Liver (tissue), 9 donors: ENCODE data around the gene SLC25A38. TPM values are rescaled to one million over a fixed set of nuclear protein-coding genes. Genes with fewer than 3 reads are reported as not detected.

Experiments
- DNase-seq: peaks from one replicate; pipeline ENCODE4 v3.0.0-alpha.2; 2017; ENCODE audit warnings: low spot score
- H3K27ac ChIP-seq, 2 donors: one replicate each; pipeline ENCODE4 v1.7.0; 2013; ENCODE audit warnings: inconsistent platforms in 2 of 2, low read length in 2 of 2, control low read depth in 1 of 2, low read depth in 1 of 2, mild to moderate bottlenecking in 1 of 2
- H3K27me3 ChIP-seq, 4 donors: one replicate each; pipeline versions ENCODE4 v1.6.1 to v1.7.0; 2013; ENCODE audit warnings: low read length in 3 of 4, inconsistent platforms in 1 of 4, mild to moderate bottlenecking in 1 of 4, moderate library complexity in 1 of 4; ENCODE audit not compliant: control insufficient read depth in 4 of 4, insufficient read depth in 4 of 4
- H3K36me3 ChIP-seq, 4 donors: one replicate each; pipeline versions ENCODE4 v1.6.1 to v1.7.0; 2013; ENCODE audit warnings: low read length in 3 of 4, mild to moderate bottlenecking in 3 of 4, low read depth in 1 of 4, moderate library complexity in 1 of 4; ENCODE audit not compliant: control insufficient read depth in 4 of 4, insufficient read depth in 3 of 4
- H3K4me1 ChIP-seq, 4 donors: one replicate each; pipeline versions ENCODE4 v1.6.1 to v1.7.0; 2013; ENCODE audit warnings: low read length in 3 of 4, mild to moderate bottlenecking in 3 of 4, moderate library complexity in 1 of 4; ENCODE audit not compliant: control insufficient read depth in 4 of 4, insufficient read depth in 4 of 4
- H3K4me3 ChIP-seq, 3 donors: one replicate each; pipeline versions ENCODE4 v1.6.1 to v1.7.0; 2013; ENCODE audit warnings: low read length in 3 of 3, control low read depth in 1 of 3, low read depth in 1 of 3, mild to moderate bottlenecking in 1 of 3
- H3K9ac ChIP-seq, 2 donors: one replicate each; pipeline ENCODE4 v1.7.0; 2013; ENCODE audit warnings: low read length in 2 of 2, mild to moderate bottlenecking in 2 of 2, moderate library complexity in 2 of 2, control low read depth in 1 of 2, low read depth in 1 of 2
- H3K9me3 ChIP-seq, 4 donors: one replicate each; pipeline versions ENCODE4 v1.6.1 to v1.7.0; 2013; ENCODE audit warnings: low read length in 3 of 4; ENCODE audit not compliant: control insufficient read depth in 4 of 4
- EGR1 ChIP-seq, 2 donors: IDR thresholded peaks; 2 replicates each; pipeline ENCODE4 v1.6.1; 2016 to 2018; ENCODE audit warnings: antibody characterized with exemption in 2 of 2, low read depth in 2 of 2
- FOXA1 ChIP-seq: IDR thresholded peaks from 2 replicates; pipeline ENCODE4 v1.6.1; 2016; ENCODE audit warnings: antibody characterized with exemption
- FOXA2 ChIP-seq: IDR thresholded peaks from 2 replicates; pipeline ENCODE4 v1.6.1; 2016; ENCODE audit warnings: antibody characterized with exemption
- GABPA ChIP-seq, 2 donors: IDR thresholded peaks in 1 of 2; conservative IDR thresholded peaks in 1 of 2; 2 replicates each; pipeline ENCODE4 v1.6.1; 2016; ENCODE audit warnings: antibody characterized with exemption in 2 of 2, mild to moderate bottlenecking in 1 of 2, moderate library complexity in 1 of 2
- HNF4A ChIP-seq, 2 donors: conservative IDR thresholded peaks; 2 replicates each; pipeline ENCODE4 v1.6.1; 2016; ENCODE audit warnings: antibody characterized with exemption in 2 of 2, mild to moderate bottlenecking in 2 of 2
- HNF4G ChIP-seq: IDR thresholded peaks from 2 replicates; pipeline ENCODE4 v1.6.1; 2016; ENCODE audit warnings: antibody characterized with exemption
- JUND ChIP-seq, 2 donors: IDR thresholded peaks; 2 replicates each; pipeline ENCODE4 v1.6.1; 2016; ENCODE audit warnings: antibody characterized with exemption in 2 of 2
- NR2F2 ChIP-seq: IDR thresholded peaks from 2 replicates; pipeline ENCODE4 v1.6.1; 2016; ENCODE audit warnings: antibody characterized with exemption
- RAD21 ChIP-seq, 2 donors: IDR thresholded peaks; 2 replicates each; pipeline ENCODE4 v1.6.1; 2016; ENCODE audit warnings: antibody characterized with exemption in 2 of 2, mild to moderate bottlenecking in 2 of 2
- RXRA ChIP-seq, 2 donors: IDR thresholded peaks; 2 replicates each; pipeline ENCODE4 v1.6.1; 2017 to 2018; ENCODE audit warnings: antibody characterized with exemption in 2 of 2, mild to moderate bottlenecking in 1 of 2
- SP1 ChIP-seq: IDR thresholded peaks from 2 replicates; pipeline ENCODE4 v1.6.1; 2018; ENCODE audit warnings: antibody characterized with exemption, mild to moderate bottlenecking
- TAF1 ChIP-seq: conservative IDR thresholded peaks from 2 replicates; pipeline ENCODE4 v1.6.1; 2016; ENCODE audit warnings: antibody characterized with exemption, mild to moderate bottlenecking
- YY1 ChIP-seq: IDR thresholded peaks from 2 replicates; pipeline ENCODE4 v1.6.1; 2016; ENCODE audit warnings: antibody characterized with exemption, mild to moderate bottlenecking
- WGBS: extraction: QIAGEN DNeasy Blood & Tissue Kit; methylation state at CpG from one replicate; pipeline ENCODE4 v1.1.7; 2013; 5-methylcytosine and 5-hydroxymethylcytosine counted together
- polyA plus RNA-seq, 2 donors: library from polyadenylated mRNA; stranded (reverse) in 1 of 2; unstranded in 1 of 2; fragments of 200-250 nt in 1 of 2; fragments of >200 nt in 1 of 2; fragmentation: Nextera tagmentation in 1 of 2; extraction: Ambion mirVana in 1 of 2; gene quantifications; one replicate each; pipeline versions ENCODE4 v1.2.1 to v1.2.3, GENCODE V29; 2013 to 2015
- total RNA-seq, 2 donors: library from RNA; depleted of rRNA; stranded (reverse); fragments of >200 nt; gene quantifications; one replicate each; pipeline ENCODE4 v1.2.3, GENCODE V29; 2014
- TF ChIP-seq, protein P1 (sequence below): IDR thresholded peaks from 2 replicates; pipeline ENCODE4 v1.6.1; 2016; ENCODE audit warnings: antibody characterized with exemption
- TF ChIP-seq, protein P2 (sequence below): IDR thresholded peaks from 2 replicates; pipeline ENCODE4 v1.6.1; 2016; ENCODE audit warnings: antibody characterized with exemption, mild to moderate bottlenecking
- TF ChIP-seq, protein P3 (sequence below): IDR thresholded peaks from 2 replicates; pipeline ENCODE4 v1.6.1; 2016; ENCODE audit warnings: antibody characterized with exemption
- TF ChIP-seq, protein P4 (sequence below): IDR thresholded peaks from 2 replicates; pipeline ENCODE4 v1.6.1; 2016; ENCODE audit warnings: antibody characterized with exemption
- TF ChIP-seq, protein P5 (sequence below): fragments of 150-350 bp; IDR thresholded peaks from 2 replicates; pipeline ENCODE4 v1.5.1; 2017; ENCODE audit warnings: improper control_type of control experiment, low read depth, low read length; ENCODE audit not compliant: missing input control
- donor health status: healthy.
- donor health status: healthy.
- donor health status: healthy.
- donor health status: healthy.
- donor health status: healthy.

SLC25A38 gene
- total and polyA plus RNA-seq, 4 donors, result 19.8 to 44.4 (median 24.3) TPM

DNA sequence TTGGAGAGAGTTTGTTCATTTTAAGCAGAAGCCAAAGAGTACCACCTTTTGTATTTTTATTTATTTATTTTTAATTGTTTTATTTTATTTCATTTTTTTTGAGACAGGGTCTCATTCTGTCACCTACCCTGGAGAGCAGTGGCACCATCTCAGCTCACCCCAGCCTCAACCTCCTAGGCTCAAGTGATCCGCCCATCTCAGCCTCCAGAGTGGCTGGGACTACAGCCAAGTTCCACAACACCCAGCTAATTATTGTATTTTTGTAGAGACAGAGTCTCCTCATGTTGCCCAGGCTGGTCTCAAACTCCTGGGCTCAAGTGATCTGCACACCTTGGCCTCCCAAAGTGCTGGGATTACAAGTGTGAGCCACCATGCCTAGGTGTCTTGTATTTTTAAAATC is 44.1 kb upstream of the SLC25A38 start:
- Histone ChIP-seq H3K4me3 (no peak overlapping the region), H3K36me3 (no peaks in the 10 kb centered on the region), H3K27ac (no peak overlapping the region), H3K9ac (no peak overlapping the region), H3K9me3 (no peaks in the 10 kb centered on the region), H3K27me3 (no peaks in the 10 kb centered on the region), H3K4me1 (peaks cover 0 to 2% (median 0%) of the 10 kb centered on the region in 4 donors)
- 93% methylated on average over 1 of the region's 1 CpG for WGBS
- DNase-seq, result no peak
- TF ChIP-seq NR2F2, result no peak
- TF ChIP-seq, protein P1, sequence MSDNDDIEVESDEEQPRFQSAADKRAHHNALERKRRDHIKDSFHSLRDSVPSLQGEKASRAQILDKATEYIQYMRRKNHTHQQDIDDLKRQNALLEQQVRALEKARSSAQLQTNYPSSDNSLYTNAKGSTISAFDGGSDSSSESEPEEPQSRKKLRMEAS, result no peak
- TF ChIP-seq RAD21 (IDR thresholded peaks at IDR 0.05), result no peak
- TF ChIP-seq JUND (IDR thresholded peaks at IDR 0.05), result no peak
- TF ChIP-seq, protein P2, sequence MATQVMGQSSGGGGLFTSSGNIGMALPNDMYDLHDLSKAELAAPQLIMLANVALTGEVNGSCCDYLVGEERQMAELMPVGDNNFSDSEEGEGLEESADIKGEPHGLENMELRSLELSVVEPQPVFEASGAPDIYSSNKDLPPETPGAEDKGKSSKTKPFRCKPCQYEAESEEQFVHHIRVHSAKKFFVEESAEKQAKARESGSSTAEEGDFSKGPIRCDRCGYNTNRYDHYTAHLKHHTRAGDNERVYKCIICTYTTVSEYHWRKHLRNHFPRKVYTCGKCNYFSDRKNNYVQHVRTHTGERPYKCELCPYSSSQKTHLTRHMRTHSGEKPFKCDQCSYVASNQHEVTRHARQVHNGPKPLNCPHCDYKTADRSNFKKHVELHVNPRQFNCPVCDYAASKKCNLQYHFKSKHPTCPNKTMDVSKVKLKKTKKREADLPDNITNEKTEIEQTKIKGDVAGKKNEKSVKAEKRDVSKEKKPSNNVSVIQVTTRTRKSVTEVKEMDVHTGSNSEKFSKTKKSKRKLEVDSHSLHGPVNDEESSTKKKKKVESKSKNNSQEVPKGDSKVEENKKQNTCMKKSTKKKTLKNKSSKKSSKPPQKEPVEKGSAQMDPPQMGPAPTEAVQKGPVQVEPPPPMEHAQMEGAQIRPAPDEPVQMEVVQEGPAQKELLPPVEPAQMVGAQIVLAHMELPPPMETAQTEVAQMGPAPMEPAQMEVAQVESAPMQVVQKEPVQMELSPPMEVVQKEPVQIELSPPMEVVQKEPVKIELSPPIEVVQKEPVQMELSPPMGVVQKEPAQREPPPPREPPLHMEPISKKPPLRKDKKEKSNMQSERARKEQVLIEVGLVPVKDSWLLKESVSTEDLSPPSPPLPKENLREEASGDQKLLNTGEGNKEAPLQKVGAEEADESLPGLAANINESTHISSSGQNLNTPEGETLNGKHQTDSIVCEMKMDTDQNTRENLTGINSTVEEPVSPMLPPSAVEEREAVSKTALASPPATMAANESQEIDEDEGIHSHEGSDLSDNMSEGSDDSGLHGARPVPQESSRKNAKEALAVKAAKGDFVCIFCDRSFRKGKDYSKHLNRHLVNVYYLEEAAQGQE, result no peak
- TF ChIP-seq FOXA1, result no peak

DNA sequence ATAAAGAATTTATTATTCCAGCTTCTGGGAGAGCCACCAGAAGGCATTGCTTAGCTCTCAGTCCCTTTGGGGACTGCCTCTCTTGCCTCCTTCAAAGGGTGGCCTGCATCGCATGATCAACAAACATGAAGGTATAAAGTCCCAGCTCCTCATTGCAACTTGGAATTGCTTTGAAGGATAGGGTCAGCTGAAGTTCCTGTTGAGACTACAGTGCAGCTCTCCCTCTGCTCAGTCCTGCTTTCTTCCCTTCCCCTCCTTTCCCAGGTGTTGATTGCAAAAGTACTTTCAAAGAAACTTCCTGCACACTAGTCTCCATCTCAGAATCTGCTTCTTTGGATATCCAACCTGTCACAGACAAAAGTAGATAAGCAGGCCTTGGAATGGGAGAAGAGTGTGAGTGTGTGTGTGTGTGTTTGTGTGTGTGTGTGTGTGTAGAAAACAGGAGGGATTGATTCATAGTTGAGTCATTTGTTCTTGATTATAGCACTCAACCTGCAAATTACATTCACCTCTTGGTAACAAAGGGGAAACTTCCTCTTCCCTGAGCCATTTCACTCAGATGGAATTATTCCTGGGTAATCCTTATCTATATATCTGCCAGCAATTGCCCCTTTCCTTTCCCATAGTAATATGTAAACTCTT is 40.0 kb upstream of the SLC25A38 start:
- H3K36me3 ChIP-seq, result no peaks in the 10 kb centered on the region
- peaks cover 0 to 4% (median 1%) of the 10 kb centered on the region in 4 donors for H3K4me1 ChIP-seq
- H3K9me3 ChIP-seq, result no peaks in the 10 kb centered on the region
- H3K27ac ChIP-seq, result no peak overlapping the region
- 83% methylated on average over 1 of the region's 1 CpG for WGBS
- no peak overlapping the region for H3K4me3 ChIP-seq
- no peaks in the 10 kb centered on the region for H3K27me3 ChIP-seq
- TF ChIP-seq RAD21 (IDR thresholded peaks at IDR 0.05) (no peak), JUND (IDR thresholded peaks at IDR 0.05) (no peak), FOXA2 (no peak), TAF1 (no peak), FOXA1 (no peak), SP1 (no peak), EGR1 (IDR thresholded peaks at IDR 0.05; ENCODE audit: low read depth in 2 of 2) (no peak), HNF4A (conservative IDR thresholded peaks at IDR 0.05) (no peak), HNF4G (no peak), YY1 (no peak), GABPA (IDR thresholded peaks at IDR 0.05 in 1 of 2, conservative IDR thresholded peaks at IDR 0.05 in 1 of 2) (no peak), RXRA (IDR thresholded peaks at IDR 0.05) (no peak), NR2F2 (no peak)
- TF ChIP-seq, protein P3, sequence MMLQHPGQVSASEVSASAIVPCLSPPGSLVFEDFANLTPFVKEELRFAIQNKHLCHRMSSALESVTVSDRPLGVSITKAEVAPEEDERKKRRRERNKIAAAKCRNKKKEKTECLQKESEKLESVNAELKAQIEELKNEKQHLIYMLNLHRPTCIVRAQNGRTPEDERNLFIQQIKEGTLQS, result no peak
- TF ChIP-seq, protein P1, result no peak
- TF ChIP-seq, protein P2, result no peak
- TF ChIP-seq, protein P4, sequence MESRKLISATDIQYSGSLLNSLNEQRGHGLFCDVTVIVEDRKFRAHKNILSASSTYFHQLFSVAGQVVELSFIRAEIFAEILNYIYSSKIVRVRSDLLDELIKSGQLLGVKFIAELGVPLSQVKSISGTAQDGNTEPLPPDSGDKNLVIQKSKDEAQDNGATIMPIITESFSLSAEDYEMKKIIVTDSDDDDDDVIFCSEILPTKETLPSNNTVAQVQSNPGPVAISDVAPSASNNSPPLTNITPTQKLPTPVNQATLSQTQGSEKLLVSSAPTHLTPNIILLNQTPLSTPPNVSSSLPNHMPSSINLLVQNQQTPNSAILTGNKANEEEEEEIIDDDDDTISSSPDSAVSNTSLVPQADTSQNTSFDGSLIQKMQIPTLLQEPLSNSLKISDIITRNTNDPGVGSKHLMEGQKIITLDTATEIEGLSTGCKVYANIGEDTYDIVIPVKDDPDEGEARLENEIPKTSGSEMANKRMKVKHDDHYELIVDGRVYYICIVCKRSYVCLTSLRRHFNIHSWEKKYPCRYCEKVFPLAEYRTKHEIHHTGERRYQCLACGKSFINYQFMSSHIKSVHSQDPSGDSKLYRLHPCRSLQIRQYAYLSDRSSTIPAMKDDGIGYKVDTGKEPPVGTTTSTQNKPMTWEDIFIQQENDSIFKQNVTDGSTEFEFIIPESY, result no peak
- TF ChIP-seq, protein P5, sequence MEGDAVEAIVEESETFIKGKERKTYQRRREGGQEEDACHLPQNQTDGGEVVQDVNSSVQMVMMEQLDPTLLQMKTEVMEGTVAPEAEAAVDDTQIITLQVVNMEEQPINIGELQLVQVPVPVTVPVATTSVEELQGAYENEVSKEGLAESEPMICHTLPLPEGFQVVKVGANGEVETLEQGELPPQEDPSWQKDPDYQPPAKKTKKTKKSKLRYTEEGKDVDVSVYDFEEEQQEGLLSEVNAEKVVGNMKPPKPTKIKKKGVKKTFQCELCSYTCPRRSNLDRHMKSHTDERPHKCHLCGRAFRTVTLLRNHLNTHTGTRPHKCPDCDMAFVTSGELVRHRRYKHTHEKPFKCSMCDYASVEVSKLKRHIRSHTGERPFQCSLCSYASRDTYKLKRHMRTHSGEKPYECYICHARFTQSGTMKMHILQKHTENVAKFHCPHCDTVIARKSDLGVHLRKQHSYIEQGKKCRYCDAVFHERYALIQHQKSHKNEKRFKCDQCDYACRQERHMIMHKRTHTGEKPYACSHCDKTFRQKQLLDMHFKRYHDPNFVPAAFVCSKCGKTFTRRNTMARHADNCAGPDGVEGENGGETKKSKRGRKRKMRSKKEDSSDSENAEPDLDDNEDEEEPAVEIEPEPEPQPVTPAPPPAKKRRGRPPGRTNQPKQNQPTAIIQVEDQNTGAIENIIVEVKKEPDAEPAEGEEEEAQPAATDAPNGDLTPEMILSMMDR, result no peak
- no peak for DNase-seq
- H3K9ac ChIP-seq, result no peak overlapping the region
